ENCODE results near the gene MCUR1.
A peak's percentile ranks its signal among the peaks of the same experiment; 100 is the strongest.
"Not testable (repeated sequence)": the region's sequence is repeated elsewhere in the genome, so short reads cannot be mapped to it uniquely, and the experiment has no call there.

MCUR1 gene

GRCh38 chr6:13829419-13829818 lies 15.1 kb upstream of the MCUR1 start:
- not testable (repeated sequence) for DNase-seq (ENCODE audit: low spot score)

- DNase-seq (ENCODE audit: low spot score): not testable (repeated sequence)
Observed at GRCh38 chr6:13828656-13829301, 14.4 kb upstream of the MCUR1 start.

- DNase-seq (ENCODE audit: low spot score): no peak
Observed at GRCh38 chr6:13827032-13827431, 12.7 kb upstream of the MCUR1 start.

GRCh38 chr6:13825871-13826270 lies 11.5 kb upstream of the MCUR1 start:
- DNase-seq (ENCODE audit: low spot score): no peak

DNA sequence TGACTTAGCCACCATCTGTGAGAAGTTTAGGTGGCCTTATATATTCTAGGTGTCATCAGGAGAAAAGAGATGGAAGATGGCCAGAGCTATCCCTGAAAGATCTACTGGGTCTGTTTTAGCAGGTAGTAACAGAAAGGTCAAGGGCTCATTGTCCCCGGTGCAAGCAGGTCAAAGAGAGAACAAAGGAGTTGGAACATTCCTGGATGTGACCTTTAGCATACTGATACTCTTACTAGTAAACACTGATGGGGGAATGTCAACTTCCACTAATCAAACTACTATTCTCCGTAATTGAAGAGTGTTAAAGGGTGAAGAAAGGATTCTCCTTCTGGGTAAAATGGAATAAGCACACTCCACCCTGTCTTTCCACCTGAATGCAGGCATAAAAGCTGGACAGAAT lies 4.0 kb upstream of the MCUR1 start:
- DNase-seq (ENCODE audit: low spot score): no peak

DNA sequence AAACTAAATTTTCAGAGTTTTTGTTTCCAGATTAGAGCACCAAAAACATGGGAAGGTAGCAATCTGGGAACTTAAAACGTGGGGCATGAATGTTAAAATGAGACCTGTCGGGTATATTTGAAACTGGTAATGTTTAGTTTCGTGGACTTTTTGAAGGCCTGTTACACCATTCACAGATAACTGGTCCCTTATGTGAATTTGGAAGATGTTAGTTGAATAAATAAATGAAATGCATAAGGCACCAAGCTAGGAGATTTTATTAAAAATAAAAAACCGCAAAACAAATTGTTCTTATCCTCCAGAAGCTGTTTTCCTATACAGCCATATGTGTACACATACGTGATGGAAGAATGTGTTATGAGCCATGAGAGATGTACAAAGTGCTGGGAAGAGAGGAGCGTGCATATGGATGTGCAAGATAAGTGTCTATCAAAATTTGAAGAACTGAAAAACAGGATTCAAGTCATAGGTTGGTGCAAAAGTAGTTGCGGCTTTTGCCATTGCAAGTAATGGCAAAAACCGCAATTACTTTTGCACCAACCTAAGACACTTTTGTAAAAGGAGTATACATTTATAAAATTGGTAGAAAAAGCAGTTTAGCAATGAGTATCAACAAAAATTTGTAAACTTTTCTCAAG lies 700 bp upstream of the MCUR1 start:
- peak; percentile 57 for DNase-seq (ENCODE audit: low spot score)

GRCh38 chr6:13813621-13814175 lies 659 bp downstream of the MCUR1 start:
- peak; percentile 81 for DNase-seq (ENCODE audit: low spot score)

DNA sequence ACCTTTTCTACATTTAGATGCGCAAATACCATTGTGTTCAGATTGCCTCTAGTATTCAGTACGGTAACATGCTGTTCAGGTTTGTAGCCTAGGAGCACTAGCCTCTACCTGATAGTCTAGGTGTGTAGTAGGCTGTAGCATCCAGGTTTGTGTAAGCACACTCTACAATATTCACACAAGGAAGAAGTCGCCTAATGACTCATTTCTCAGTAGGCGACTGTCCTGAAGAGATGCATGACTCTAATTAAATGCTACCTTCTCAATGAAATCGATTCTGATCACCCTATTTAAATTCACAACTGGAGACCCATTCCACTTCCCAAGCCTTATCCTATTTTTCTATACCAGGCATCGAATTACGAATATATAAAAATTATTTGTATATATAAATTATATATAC lies 1.3 kb downstream of the MCUR1 start:
- no peak for DNase-seq (ENCODE audit: low spot score)

GRCh38 chr6:13812359-13812642 lies 2.1 kb downstream of the MCUR1 start:
- DNase-seq (ENCODE audit: low spot score): no peak

DNA sequence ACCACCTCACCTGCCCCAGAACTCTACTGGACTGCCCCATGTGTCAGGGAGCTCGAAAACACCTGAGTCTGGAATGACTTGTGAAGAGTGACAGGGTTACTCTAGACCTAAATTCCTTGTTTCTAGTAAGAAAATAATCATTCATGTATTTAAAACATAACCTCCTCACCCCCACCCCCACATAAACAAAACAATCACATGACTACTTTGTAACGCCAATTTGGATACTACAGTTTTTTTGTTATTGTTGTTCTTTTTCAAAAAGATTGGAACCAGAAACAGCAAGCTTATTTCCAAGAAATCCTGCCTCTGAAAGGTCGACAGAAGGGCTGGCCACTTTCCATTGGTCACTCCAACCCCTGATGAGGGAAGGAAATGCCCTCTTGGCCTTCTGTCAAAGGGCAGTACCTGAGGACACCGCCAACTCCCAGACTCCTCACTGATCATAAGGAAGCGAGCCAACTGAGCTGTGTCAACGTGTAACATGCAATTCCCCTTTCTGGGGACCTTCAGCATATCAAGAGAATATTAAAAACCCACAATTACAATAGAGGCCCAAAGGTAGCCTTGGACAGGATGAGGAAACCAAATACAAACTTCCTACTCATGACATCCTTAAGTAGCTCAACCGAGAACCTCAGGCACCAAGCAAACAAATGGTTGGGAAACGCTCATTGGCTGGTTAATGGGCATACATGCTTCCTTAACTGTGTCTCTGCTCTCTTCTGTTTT lies 2.6 kb downstream of the MCUR1 start:
- DNase-seq (ENCODE audit: low spot score): no peak

DNA sequence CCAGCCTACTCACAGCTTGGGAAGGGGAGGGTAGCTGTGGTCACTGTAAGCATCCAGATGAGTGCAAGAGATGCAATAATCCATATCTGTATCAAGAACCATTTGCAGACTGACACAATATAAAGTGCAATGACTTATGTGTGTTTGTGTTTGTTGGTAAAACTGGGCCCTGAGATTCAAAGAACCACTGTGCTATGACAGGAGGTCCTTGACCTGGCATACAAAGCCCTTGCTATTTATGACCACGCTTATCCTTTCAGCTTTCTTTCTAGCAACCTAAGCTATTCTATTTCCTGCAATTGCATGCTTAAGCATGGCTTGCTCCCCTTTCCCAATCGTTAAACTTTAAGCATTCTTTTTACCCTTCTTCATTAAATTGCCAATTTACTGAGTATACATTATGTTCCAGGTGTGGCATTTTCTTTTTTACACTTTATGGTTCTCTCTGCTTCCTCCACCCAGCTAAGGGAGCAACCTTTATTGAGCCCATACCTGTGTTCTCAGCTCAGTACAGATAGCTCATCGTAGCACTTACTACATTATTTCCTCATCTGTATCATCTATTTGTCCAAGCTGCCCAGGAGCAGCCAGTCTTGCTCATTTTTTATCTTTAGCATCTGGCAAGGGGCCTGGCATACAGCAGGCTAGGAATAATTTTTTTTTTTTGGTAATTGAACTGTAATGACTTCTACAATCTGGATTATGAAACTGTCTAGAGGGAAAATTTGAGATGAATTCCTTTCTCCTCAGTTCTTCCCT lies 3.5 kb downstream of the MCUR1 start:
- DNase-seq (ENCODE audit: low spot score): no peak

GRCh38 chr6:13808801-13809200 lies 5.6 kb downstream of the MCUR1 start:
- DNase-seq (ENCODE audit: low spot score): no peak

DNA sequence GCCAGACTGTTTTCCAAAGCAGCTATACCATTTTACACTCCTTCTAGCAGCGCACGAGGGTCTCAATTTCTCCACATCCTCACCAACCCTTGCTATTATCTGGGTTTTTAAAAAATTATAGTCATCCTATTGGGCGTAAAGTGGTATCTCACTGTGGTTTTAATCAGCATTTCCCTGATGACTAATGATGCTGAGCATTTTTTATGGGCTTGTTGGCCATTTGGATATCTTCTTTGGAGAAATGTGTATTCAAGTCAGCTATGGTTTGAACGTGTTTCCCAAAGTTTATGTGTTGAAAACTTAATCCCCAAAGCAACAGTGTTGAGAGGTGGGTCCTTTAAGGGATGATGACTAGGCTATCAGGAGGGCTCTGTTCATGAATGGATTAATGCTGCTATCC lies 6.7 kb downstream of the MCUR1 start:
- DNase-seq (ENCODE audit: low spot score): no peak

- DNase-seq (ENCODE audit: low spot score): no peak
Observed at GRCh38 chr6:13803581-13803980, 10.8 kb downstream of the MCUR1 start.

- no peak for DNase-seq (ENCODE audit: low spot score)
Observed at GRCh38 chr6:13800615-13801014, 13.7 kb downstream of the MCUR1 start.

GRCh38 chr6:13796781-13797180 lies 17.6 kb downstream of the MCUR1 start:
- DNase-seq (ENCODE audit: low spot score): no peak

DNA sequence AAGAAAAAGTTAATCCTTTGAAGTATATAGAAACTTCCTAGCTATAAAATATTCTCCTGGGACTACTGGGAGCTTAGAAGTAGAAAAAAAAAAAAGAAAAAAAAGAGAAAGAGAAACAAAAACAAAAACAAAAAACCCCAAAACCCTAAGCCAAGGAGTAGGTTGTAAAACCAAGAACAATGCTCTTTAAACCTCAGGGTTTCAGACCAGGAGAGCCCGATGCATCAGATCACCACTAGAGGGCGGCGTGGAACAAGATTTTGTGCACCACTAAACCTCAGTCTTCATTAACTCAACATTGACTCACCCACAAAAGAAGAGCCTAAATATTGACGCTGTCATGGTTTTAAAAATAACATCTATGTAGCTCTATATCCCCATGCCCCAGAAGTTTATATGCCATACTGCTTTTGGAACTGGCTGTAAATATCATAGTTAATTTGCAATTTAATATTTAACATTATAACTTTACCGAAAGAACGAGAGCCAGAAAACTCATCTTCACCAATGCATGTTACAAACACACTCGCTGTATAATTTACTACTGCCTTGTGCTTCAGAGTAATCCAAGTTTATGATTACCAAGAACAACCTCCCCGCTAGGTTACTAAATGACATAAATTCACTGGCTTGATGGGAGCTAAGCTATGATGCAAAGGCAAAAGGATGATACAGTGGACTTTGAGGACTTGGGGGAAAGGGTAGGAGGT lies 19.2 kb downstream of the MCUR1 start:
- peak; percentile 71 for DNase-seq (ENCODE audit: low spot score)

DNA sequence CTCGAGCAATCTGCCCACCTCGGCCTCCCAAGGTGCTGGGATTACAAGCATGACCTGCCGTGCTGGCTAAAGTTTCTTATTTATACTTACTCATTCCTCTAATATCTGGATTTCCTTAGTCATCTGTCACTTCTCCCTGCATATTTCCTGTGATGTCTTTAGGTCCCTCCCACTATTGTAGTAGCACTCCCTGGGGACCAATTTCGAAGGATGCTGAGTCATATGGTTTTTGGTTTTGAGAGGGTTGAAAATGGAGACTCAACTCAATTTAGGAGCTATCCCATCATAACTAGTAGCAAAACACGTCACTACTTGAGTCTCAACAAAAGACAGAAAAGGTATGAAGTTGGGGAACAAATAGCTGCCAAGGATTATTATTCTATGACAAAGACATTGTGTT lies 20.2 kb downstream of the MCUR1 start:
- DNase-seq (ENCODE audit: low spot score): no peak

GRCh38 chr6:13789746-13790145 lies 24.6 kb downstream of the MCUR1 start:
- no peak for DNase-seq (ENCODE audit: low spot score)

- DNase-seq (ENCODE audit: low spot score): no peak
Observed at GRCh38 chr6:13788820-13789219, 25.5 kb downstream of the MCUR1 start.

DNA sequence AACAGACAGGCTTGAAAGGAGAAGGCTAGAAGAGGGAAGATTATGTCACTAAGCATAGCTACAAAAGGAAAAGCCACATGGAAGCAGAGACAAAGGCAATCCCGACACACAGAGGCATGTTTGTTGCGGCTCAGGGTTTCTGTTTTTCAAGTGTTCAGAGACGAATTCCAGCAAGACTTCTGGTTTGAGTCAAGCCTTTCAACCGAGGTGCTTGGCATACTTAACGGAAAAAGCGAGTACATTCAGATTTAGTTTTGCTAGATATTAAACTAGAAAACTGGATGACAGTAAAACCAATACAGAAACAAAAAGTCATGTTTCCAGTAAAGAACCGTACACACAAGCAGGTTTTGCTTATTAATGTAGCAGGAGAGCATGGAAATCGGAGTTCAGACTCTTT lies 27.2 kb downstream of the MCUR1 start:
- DNase-seq (ENCODE audit: low spot score): no peak

All from SK-N-DZ (cell line).